HFFc6 (cell line): Measurements from ENCODE around the gene VSNL1. TPM values are rescaled to one million over a fixed set of nuclear protein-coding genes. Genes with fewer than 3 reads are reported as not detected.

Source experiments
- DNase-seq: peaks from one replicate; pipeline ENCODE4 v3.0.0-alpha.2; 2018
- H3K27ac Mint-ChIP-seq: 2 replicates; pipeline ENCODE4 v1.8.0; 2020; ENCODE audit warnings: mild to moderate bottlenecking, mixed read lengths
- H3K27me3 Mint-ChIP-seq: 2 replicates; pipeline ENCODE4 v1.8.0; 2021; ENCODE audit warnings: mild to moderate bottlenecking, moderate library complexity, mixed read lengths; ENCODE audit not compliant: insufficient read depth
- H3K36me3 Mint-ChIP-seq: 2 replicates; pipeline ENCODE4 v1.8.0; 2021; ENCODE audit warnings: low read depth, mixed read lengths
- H3K4me1 Mint-ChIP-seq: 2 replicates; pipeline ENCODE4 v1.8.0; 2020; ENCODE audit warnings: low read depth, mixed read lengths
- H3K4me3 Mint-ChIP-seq: 2 replicates; pipeline ENCODE4 v1.8.0; 2020; ENCODE audit warnings: mild to moderate bottlenecking, moderate library complexity, mixed read lengths
- H3K9me3 Mint-ChIP-seq: 2 replicates; pipeline ENCODE4 v1.8.0; 2020; ENCODE audit warnings: mild to moderate bottlenecking, mixed read lengths
- CTCF ChIP-seq: fragments of 200-600 bp; sonication (generic); IDR thresholded peaks from 2 replicates; pipeline ENCODE4 v1.5.0; 2021; ENCODE audit warnings: antibody characterized with exemption, mild to moderate bottlenecking
- total RNA-seq, 6 experiments: library from RNA; stranded (reverse); fragmentation: NEBNext Ultra II Directional; extraction: Animal tissue kit (Norgen Biotek cat#: 25700); gene quantifications; 2 replicates in 1 of 6; 3 replicates in 5 of 6; pipeline ENCODE4 v1.2.3, GENCODE V29; 2021

VSNL1 gene
- total RNA-seq, 6 experiments from 2014 or later: not detected

- no peaks in the 10 kb centered on the region; the same call in 1 of the 2 replicates for H3K27me3 Mint-ChIP-seq
- no peak overlapping the region for H3K27ac Mint-ChIP-seq
- H3K36me3 Mint-ChIP-seq: no peaks in the 10 kb centered on the region
- no peak for TF ChIP-seq CTCF
- no peak overlapping the region for H3K4me3 Mint-ChIP-seq
- H3K4me1 Mint-ChIP-seq: no peaks in the 10 kb centered on the region
- no peak for DNase-seq
- peaks cover 6% of the 10 kb centered on the region; the same call in 1 of the 2 replicates for H3K9me3 Mint-ChIP-seq
Observed at GRCh38 chr2:17588031-17588430, 47.5 kb downstream of the VSNL1 start.

GRCh38 chr2:17589406-17590035 is 49.0 kb downstream of the VSNL1 start:
- no peak overlapping the region for H3K4me3 Mint-ChIP-seq
- no peaks in the 10 kb centered on the region for H3K4me1 Mint-ChIP-seq
- no peak for DNase-seq
- no peaks in the 10 kb centered on the region for H3K36me3 Mint-ChIP-seq
- no peaks in the 10 kb centered on the region; the same call in 1 of the 2 replicates for H3K27me3 Mint-ChIP-seq
- no peak overlapping the region for H3K27ac Mint-ChIP-seq
- peaks cover 6% of the 10 kb centered on the region; the same call in 1 of the 2 replicates for H3K9me3 Mint-ChIP-seq
- no peak for TF ChIP-seq CTCF

- Mint-ChIP-seq H3K9me3 (peaks cover 6% of the 10 kb centered on the region; the same call in 1 of the 2 replicates), H3K4me3 (no peak overlapping the region), H3K27me3 (no peaks in the 10 kb centered on the region; the same call in 1 of the 2 replicates), H3K27ac (no peak overlapping the region), H3K4me1 (no peaks in the 10 kb centered on the region), H3K36me3 (no peaks in the 10 kb centered on the region)
- TF ChIP-seq CTCF: no peak
- no peak for DNase-seq
Observed at GRCh38 chr2:17590342-17590911, 49.9 kb downstream of the VSNL1 start.

- DNase-seq: no peak
- H3K36me3 Mint-ChIP-seq: no peaks in the 10 kb centered on the region
- H3K4me1 Mint-ChIP-seq: no peaks in the 10 kb centered on the region
- TF ChIP-seq CTCF: no peak
- no peaks in the 10 kb centered on the region; the same call in 1 of the 2 replicates for H3K27me3 Mint-ChIP-seq
- no peak overlapping the region for H3K4me3 Mint-ChIP-seq
- no peak overlapping the region for H3K27ac Mint-ChIP-seq
- peaks cover 6% of the 10 kb centered on the region; the same call in 1 of the 2 replicates for H3K9me3 Mint-ChIP-seq
Observed at GRCh38 chr2:17591846-17592245, 51.4 kb downstream of the VSNL1 start.

GRCh38 chr2:17592731-17593409 is 52.4 kb downstream of the VSNL1 start:
- peaks cover 6% of the 10 kb centered on the region; the same call in 1 of the 2 replicates for H3K9me3 Mint-ChIP-seq
- H3K27me3 Mint-ChIP-seq: no peaks in the 10 kb centered on the region; the same call in 1 of the 2 replicates
- H3K4me1 Mint-ChIP-seq: no peaks in the 10 kb centered on the region
- H3K27ac Mint-ChIP-seq: no peak overlapping the region
- no peak for TF ChIP-seq CTCF
- no peak for DNase-seq
- H3K4me3 Mint-ChIP-seq: no peak overlapping the region
- no peaks in the 10 kb centered on the region for H3K36me3 Mint-ChIP-seq
